GM23338 (cell line): ENCODE results near the gene ARL15. TPM values are rescaled to one million over a fixed set of nuclear protein-coding genes. Genes with fewer than 3 reads are reported as not detected.

Experiments
- ATAC-seq: fragments of 200-7000 bp; cut with Tn5 transposase; 3 replicates; pipeline ENCODE4 v1.9.1; 2020
- DNase-seq: peaks from one replicate; pipeline ENCODE4 v3.0.0-alpha.2; 2015; ENCODE audit warnings: low spot score
- H2AFZ ChIP-seq: fragments of 200-600 bp; sonication (generic); 2 replicates; pipeline ENCODE4 v1.8.0; 2016; ENCODE audit warnings: antibody characterized with exemption, mild to moderate bottlenecking, moderate library complexity
- H3F3A ChIP-seq: fragments of 200-600 bp; sonication (generic); replicated peaks from 2 replicates; pipeline ENCODE4 v1.8.0; 2017; ENCODE audit warnings: antibody characterized with exemption, mixed run types, low read depth
- H3K27ac ChIP-seq: fragments of 200-600 bp; sonication (generic); 2 replicates; pipeline ENCODE4 v1.6.1; 2016; ENCODE audit warnings: low read depth
- H3K27me3 ChIP-seq: fragments of 200-600 bp; sonication (generic); 2 replicates; pipeline ENCODE4 v1.8.0; 2016; ENCODE audit warnings: mild to moderate bottlenecking, mixed run types, moderate library complexity; ENCODE audit not compliant: insufficient read depth
- H3K36me3 ChIP-seq: fragments of 200-600 bp; sonication (generic); 2 replicates; pipeline ENCODE4 v1.8.0; 2016; ENCODE audit warnings: mild to moderate bottlenecking; ENCODE audit not compliant: insufficient read depth
- H3K4me1 ChIP-seq: fragments of 200-600 bp; sonication (generic); 2 replicates; pipeline ENCODE4 v1.8.0; 2016; ENCODE audit warnings: mild to moderate bottlenecking, moderate library complexity; ENCODE audit not compliant: insufficient read depth
- H3K4me2 ChIP-seq: fragments of 200-600 bp; sonication (generic); 2 replicates; pipeline ENCODE4 v1.7.1; 2017; ENCODE audit warnings: mixed run types
- H3K4me3 ChIP-seq: fragments of 200-600 bp; sonication (generic); 2 replicates; pipeline ENCODE4 v1.6.1; 2016; ENCODE audit warnings: mixed run types
- H3K79me2 ChIP-seq: fragments of 200-600 bp; sonication (generic); replicated peaks from 2 replicates; pipeline ENCODE4 v1.8.0; 2017; ENCODE audit warnings: mild to moderate bottlenecking; ENCODE audit not compliant: insufficient read depth
- H3K9me2 ChIP-seq: fragments of 200-600 bp; sonication (generic); 2 replicates; pipeline ENCODE4 v1.8.0; 2017; ENCODE audit not compliant: insufficient read depth
- H4K20me1 ChIP-seq: fragments of 200-600 bp; sonication (generic); replicated peaks from 2 replicates; pipeline ENCODE4 v1.8.0; 2017; ENCODE audit warnings: mild to moderate bottlenecking; ENCODE audit not compliant: insufficient read depth
- H3K27ac Mint-ChIP-seq: 2 replicates; pipeline ENCODE4 v1.8.0; 2020; ENCODE audit warnings: inconsistent platforms, mild to moderate bottlenecking, moderate library complexity, mixed read lengths
- H3K27me3 Mint-ChIP-seq: 3 replicates; pipeline ENCODE4 v1.8.0; 2022; ENCODE audit warnings: low read depth, mild to moderate bottlenecking, moderate library complexity, mixed read lengths, inconsistent platforms; ENCODE audit not compliant: insufficient read depth, poor library complexity
- H3K36me3 Mint-ChIP-seq: 3 replicates; pipeline ENCODE4 v1.8.0; 2021; ENCODE audit warnings: low read depth, mild to moderate bottlenecking, inconsistent platforms, moderate library complexity, mixed read lengths
- H3K4me1 Mint-ChIP-seq: 3 replicates; pipeline ENCODE4 v1.8.0; 2020; ENCODE audit warnings: mild to moderate bottlenecking, inconsistent platforms, mixed read lengths
- H3K4me3 Mint-ChIP-seq: 3 replicates; pipeline ENCODE4 v1.8.0; 2021; ENCODE audit warnings: moderate library complexity, mild to moderate bottlenecking, inconsistent platforms, mixed read lengths
- H3K9me3 Mint-ChIP-seq: 3 replicates; pipeline ENCODE4 v1.8.0; 2020; ENCODE audit warnings: moderate library complexity, mild to moderate bottlenecking, inconsistent platforms, mixed read lengths
- CREB1 ChIP-seq: fragments of 250-450 bp; sonication (Bioruptor Pico); IDR thresholded peaks from 2 replicates; pipeline ENCODE4 v1.5.0; 2020; ENCODE audit warnings: low read depth, mild to moderate bottlenecking, moderate library complexity
- ETS1 ChIP-seq: IDR thresholded peaks from 2 replicates; pipeline ENCODE4 v1.6.1; 2016; ENCODE audit warnings: antibody characterized with exemption
- JUNB ChIP-seq: IDR thresholded peaks from one replicate; pipeline ENCODE4 v1.6.1; 2016; ENCODE audit warnings: antibody characterized with exemption; ENCODE audit not compliant: unreplicated experiment
- NANOG ChIP-seq: IDR thresholded peaks from 2 replicates; pipeline ENCODE4 v1.6.1; 2016; ENCODE audit warnings: antibody characterized with exemption, borderline replicate concordance
- REST ChIP-seq: IDR thresholded peaks from one replicate; pipeline ENCODE4 v1.6.1; 2018; ENCODE audit warnings: antibody characterized with exemption; ENCODE audit not compliant: unreplicated experiment
- ZNF114 ChIP-seq: fragments of 250-450 bp; sonication (Bioruptor Pico); IDR thresholded peaks from 2 replicates; pipeline ENCODE4 v1.5.0; 2020; ENCODE audit warnings: mild to moderate bottlenecking, moderate library complexity
- polyA plus RNA-seq: library from polyadenylated mRNA; unstranded; fragments of >200 nt; fragmentation: Nextera tagmentation; extraction: Ambion mirVana; gene quantifications from 2 replicates; pipeline ENCODE4 v1.2.1, GENCODE V29; 2016
- total RNA-seq: library from RNA; depleted of rRNA; stranded (reverse); fragments of >200 nt; shearing (Covaris generic); gene quantifications from 2 replicates; pipeline ENCODE4 v1.2.3, GENCODE V29; 2014
- TF ChIP-seq, protein P1 (sequence below), 2 experiments: fragments of 200-600 bp in 1 of 2; sonication (generic) in 1 of 2; conservative IDR thresholded peaks; 2 replicates each; pipeline versions ENCODE4 v1.5.1 to v1.6.1; 2016 to 2017; ENCODE audit warnings: antibody characterized with exemption in 2 of 2, low read depth in 2 of 2, mild to moderate bottlenecking in 2 of 2, moderate library complexity in 1 of 2

The ARL15 gene
- total and polyA plus RNA-seq, 2 experiments from 2014 or later: 13.0 to 54.0 TPM

GRCh38 chr5:54281960-54282692 lies 28.2 kb downstream of the ARL15 start:
- no peak overlapping the region for H3K27ac ChIP-seq

DNA sequence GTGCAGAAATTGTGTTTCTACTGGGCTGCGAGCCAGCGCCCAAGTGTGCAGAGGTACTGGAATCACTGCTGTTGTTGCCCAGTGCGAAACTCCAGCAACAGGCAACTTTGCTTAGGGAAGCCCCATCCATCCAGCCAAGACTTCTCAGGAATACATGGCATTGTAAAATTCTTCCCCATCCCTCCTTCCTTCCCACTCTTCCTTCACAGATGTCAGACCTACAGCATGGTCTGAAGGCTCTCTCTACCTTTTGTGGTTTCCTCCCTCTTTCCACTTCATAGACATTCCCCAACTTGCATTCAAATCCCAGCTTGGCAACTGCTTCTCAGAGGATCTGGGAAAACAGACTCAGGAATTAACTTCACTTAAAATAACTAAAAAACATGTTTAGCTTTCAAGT lies 30.4 kb downstream of the ARL15 start:
- H3K9me3 Mint-ChIP-seq: no peaks in the 10 kb centered on the region; the same call in 1 of the 3 replicates
- Histone ChIP-seq H3K36me3 (no peaks in the 10 kb centered on the region), H3K4me1 (peaks cover 5% of the 10 kb centered on the region; the same call in 1 of the 2 replicates), H3K27me3 (no peaks in the 10 kb centered on the region), H4K20me1 (0 out of 2 replicates have a peak, but pooled peaks cover 4% of the 10 kb centered on the region), H3K4me3 (no peak overlapping the region), H3F3A (no peaks in the 10 kb centered on the region), H3K4me2 (no peak overlapping the region), H3K9me2 (peaks cover 5% of the 10 kb centered on the region), H3K27ac (no peak overlapping the region), H3K79me2 (peaks cover 44% of the 10 kb centered on the region), H2AFZ (no peak overlapping the region)
- no peak overlapping the region for H3K27ac Mint-ChIP-seq
- H3K4me3 Mint-ChIP-seq: no peak overlapping the region
- peaks cover 3% of the 10 kb centered on the region for H3K27me3 Mint-ChIP-seq
- DNase-seq (no peak), ATAC-seq (no peak)
- peaks cover 16% of the 10 kb centered on the region for H3K4me1 Mint-ChIP-seq
- peaks cover 5% of the 10 kb centered on the region for H3K36me3 Mint-ChIP-seq
- no peak for TF ChIP-seq NANOG
- TF ChIP-seq, protein P1, sequence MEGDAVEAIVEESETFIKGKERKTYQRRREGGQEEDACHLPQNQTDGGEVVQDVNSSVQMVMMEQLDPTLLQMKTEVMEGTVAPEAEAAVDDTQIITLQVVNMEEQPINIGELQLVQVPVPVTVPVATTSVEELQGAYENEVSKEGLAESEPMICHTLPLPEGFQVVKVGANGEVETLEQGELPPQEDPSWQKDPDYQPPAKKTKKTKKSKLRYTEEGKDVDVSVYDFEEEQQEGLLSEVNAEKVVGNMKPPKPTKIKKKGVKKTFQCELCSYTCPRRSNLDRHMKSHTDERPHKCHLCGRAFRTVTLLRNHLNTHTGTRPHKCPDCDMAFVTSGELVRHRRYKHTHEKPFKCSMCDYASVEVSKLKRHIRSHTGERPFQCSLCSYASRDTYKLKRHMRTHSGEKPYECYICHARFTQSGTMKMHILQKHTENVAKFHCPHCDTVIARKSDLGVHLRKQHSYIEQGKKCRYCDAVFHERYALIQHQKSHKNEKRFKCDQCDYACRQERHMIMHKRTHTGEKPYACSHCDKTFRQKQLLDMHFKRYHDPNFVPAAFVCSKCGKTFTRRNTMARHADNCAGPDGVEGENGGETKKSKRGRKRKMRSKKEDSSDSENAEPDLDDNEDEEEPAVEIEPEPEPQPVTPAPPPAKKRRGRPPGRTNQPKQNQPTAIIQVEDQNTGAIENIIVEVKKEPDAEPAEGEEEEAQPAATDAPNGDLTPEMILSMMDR (conservative IDR thresholded peaks at IDR 0.05; ENCODE audit: low read depth in 2 of 2): no peak
- TF ChIP-seq REST: no peak
- no peak for TF ChIP-seq ZNF114 (CRISPR knock-in tag)
- TF ChIP-seq JUNB: no peak
- TF ChIP-seq CREB1 (CRISPR knock-in tag): no peak

More at GRCh38 chr5:54281960-54282692, 28.2 kb downstream of the ARL15 start:
- peaks cover 5% of the 10 kb centered on the region for H3K9me2 ChIP-seq
- no peak overlapping the region for H3K27ac Mint-ChIP-seq
- peaks cover 15% of the 10 kb centered on the region for H3K4me1 ChIP-seq
- no peaks in the 10 kb centered on the region for H3K36me3 ChIP-seq
- ATAC-seq (no peak), DNase-seq (no peak)
- no peak overlapping the region for H3K4me3 Mint-ChIP-seq
- H4K20me1 ChIP-seq: 0 out of 2 replicates have a peak, but pooled peaks cover 4% of the 10 kb centered on the region
- no peaks in the 10 kb centered on the region; the same call in 1 of the 3 replicates for H3K9me3 Mint-ChIP-seq
- H3K27me3 Mint-ChIP-seq: peaks cover 3% of the 10 kb centered on the region
- no peak for TF ChIP-seq ETS1
- no peak for TF ChIP-seq REST
- TF ChIP-seq CREB1 (CRISPR knock-in tag): no peak
- no peaks in the 10 kb centered on the region for H3K27me3 ChIP-seq
- H3F3A ChIP-seq: no peaks in the 10 kb centered on the region
- peaks cover 41% of the 10 kb centered on the region for H3K79me2 ChIP-seq
- H3K36me3 Mint-ChIP-seq: peaks cover 5% of the 10 kb centered on the region
- H3K4me2 ChIP-seq: no peak overlapping the region
- no peak overlapping the region for H3K4me3 ChIP-seq
- peaks cover 22% of the 10 kb centered on the region for H3K4me1 Mint-ChIP-seq
- H2AFZ ChIP-seq: no peak overlapping the region
